ENCODE measurements around the gene ST14.

ST14 gene

DNA sequence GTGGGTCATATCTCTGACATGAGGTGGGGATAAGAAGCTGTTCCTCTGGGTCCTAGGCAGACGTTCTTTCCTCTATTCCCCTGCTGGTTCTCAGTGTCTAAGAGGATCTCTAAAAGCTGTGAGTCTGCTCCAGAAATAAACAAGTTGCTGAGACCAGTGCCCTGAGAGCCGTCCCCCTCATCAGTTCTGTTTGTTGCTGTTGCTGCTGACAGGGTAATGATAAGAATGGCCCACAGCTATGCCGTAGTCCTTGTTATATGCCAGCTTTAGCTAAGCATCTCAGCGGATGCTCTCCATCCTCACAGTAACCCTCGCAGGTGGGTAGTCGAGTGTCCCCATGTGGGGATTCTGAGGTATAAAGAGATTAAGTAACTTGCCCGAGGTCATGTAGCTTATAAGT, 23.5 kb upstream of the ST14 start:
- no peak for DNase-seq (ENCODE audit: low read depth in 2 of 2)

DNA sequence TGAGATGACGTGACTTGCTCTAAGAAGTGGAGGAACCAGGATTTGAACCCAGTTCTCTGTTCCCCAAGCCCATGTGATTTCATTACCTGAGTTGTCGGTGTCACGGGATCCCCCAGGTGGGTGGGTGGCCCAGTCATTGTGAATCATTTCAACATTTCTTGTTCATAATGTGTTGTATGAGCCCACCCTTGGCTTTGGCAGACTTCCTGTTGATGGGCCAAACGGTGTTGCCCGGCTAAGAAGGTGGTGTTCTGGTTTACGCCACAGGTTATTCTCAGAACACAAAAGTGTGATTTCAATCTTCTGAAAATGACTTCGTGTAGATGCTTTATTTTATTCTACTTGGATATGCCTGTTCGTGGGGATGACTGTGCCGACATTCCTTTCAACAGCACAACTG, 21.6 kb upstream of the ST14 start:
- DNase-seq (ENCODE audit: low read depth in 2 of 2), result no peak

GRCh38 chr11:130139401-130139800, 20.2 kb upstream of the ST14 start:
- no peak for DNase-seq (ENCODE audit: low read depth in 2 of 2)

DNA sequence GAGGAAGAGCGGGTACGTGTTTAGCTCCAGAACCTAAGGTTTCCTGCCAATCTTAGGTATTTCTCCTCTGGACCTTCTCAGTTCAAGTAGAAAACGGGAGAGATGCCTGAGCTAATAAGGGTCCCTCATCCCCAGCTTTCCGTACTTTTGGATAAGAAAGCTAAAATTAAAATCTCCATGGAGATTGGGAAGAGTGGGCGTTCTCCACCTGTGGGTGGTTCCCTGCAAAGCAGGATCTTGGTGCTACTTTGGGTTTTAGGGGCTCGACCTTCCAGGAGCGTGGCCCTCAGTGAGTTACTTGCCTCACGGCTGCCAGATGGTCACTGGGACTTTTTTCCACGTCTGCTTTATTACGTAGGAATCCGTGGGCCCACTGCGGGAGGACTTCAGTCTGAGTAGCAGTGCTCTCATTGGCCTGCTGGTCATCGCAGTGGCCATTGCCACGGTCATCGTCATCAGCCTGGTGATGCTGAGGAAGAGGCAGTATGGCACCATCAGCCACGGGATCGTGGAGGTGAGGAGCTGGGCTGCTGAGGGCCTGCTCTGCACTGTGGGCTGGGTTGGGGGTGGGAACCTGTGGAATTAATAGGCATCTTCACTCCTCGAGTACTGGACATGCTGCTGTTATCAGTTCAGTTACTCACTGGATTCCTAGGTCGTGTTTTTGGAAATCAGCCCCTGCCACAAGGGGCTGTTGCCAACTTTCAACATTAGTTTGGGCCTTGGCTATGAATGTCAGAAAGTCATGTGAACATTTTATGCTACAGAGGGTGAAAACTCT, 17.8 kb upstream of the ST14 start:
- no peak for DNase-seq (ENCODE audit: low read depth in 2 of 2)

DNA sequence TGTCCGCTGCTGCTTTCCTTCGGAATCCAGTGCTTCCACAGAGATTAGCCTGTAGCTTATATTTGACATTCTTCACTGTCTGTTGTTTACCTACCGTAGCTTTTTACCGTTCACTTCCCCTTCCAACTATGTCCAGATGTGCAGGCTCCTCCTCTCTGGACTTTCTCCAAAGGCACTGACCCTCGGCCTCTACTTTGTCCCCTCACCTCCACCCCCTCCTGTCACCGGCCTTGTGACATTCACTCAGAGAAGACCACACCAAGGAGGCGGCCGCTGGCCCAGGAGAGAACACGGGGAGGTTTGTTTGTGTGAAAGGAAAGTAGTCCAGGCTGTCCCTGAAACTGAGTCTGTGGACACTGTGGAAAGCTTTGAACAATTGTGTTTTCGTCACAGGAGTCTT, 15.4 kb upstream of the ST14 start:
- DNase-seq (ENCODE audit: low read depth in 2 of 2), result no peak

GRCh38 chr11:130144861-130145281, 14.7 kb upstream of the ST14 start:
- no peak for DNase-seq (ENCODE audit: low read depth in 2 of 2)

- DNase-seq (ENCODE audit: low read depth in 2 of 2), result no peak
These were observed 14.2 kb upstream of the ST14 start for GRCh38 chr11:130145311-130145812.

DNA sequence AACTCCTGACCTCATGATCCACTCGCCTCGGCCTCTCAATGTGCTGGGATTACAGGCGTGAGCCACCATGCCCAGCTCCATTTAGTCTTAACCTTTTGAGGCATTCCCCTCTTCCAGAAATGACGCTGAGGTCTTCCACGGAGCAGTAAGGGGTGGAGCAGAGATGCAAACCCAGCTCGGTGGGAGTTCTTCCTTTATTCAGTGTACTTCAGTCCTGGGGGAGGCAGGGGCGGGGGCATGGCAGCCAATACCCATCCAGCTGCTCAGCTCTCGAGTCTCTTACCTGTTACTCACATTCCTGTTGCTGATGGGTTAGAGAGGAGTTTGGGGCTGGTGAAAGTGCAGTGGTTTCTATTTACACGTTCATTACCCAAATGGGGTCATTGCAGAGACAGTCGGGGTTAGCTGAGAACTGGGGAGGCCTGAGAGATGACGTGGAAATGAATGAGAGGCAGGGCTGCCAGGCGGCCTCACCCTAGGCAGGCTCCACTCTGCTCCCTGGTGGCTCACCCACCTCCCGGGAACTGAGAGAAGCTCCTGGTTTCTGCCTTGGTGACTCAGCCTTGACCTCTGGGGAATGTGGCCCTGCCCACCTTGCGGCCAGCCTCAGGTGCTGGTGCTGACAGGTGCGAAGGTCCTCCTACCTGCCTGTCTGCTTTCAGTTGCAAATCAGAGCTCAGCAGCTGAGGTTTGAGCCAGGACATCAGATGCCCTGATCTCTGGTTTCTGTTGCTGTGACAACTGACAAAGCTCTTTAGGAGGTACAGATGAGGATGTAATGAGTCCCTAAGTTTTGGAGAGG, 13.4 kb upstream of the ST14 start:
- DNase-seq (ENCODE audit: low read depth in 2 of 2), result no peak

DNA sequence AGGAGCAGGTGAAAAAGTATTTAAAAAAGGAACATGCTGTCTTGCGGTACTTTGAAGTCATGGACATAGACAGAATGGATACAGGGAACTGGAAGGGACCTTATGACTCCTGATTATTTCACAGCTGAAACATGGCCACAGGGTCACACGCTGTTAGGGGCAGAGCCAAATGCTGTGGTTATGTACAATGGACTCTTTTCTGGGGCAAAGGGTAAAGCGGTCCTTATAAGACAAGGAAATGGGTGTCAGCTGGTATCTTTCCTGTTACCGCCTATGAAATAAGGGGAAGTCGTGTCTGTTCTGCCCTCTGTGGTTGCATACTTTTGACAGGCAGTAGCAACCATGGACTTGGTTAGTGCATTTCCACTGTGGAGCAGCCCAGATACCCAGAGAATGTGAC, 12.8 kb upstream of the ST14 start:
- no peak for DNase-seq (ENCODE audit: low read depth in 2 of 2)

DNA sequence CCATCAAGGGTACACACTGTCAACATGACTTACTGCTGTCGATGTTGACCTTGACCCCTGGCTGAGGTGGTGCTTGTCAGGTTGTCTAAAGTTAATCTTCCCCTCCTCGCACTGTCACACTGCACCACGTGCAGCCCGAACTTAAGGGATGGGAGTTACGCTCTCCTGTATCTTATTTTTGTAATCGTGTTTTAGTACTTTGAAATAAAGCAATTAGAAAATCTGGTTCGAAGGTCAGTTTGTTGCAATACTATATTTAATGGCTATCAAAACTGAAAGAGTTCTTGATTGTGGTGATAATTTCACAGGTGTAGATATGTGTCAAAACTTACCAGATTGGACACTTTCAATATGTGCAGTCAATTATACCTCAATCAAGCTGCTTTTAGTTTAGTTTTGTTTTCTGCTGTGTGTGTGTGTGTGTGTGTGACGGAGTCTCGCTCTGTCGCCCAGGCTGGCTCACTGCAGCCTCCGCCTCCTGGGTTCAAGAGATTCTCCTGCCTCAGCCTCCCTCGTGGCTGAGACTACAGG, 10.7 kb upstream of the ST14 start:
- DNase-seq (ENCODE audit: low read depth in 2 of 2), result no peak

DNA sequence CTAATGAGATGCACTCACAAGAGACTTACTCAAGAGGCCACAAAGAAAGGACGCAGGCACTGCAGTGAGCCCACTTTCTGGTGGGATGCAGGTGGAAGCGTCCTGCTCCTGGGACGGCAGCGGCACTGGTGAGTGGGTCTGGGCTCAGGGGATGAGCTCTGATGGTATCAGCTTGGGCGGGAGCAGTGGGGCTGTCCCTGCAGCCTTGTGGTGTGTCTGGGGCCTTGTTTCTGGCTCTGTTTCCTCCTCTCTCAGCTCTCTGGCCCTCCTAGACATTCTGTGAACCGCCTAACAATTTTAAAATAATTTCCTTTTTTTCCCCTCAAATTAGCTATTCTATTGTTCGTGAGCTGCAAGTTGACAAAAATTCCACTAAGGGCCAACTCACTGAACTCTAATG, 8.8 kb upstream of the ST14 start:
- no peak for DNase-seq (ENCODE audit: low read depth in 2 of 2)

DNA sequence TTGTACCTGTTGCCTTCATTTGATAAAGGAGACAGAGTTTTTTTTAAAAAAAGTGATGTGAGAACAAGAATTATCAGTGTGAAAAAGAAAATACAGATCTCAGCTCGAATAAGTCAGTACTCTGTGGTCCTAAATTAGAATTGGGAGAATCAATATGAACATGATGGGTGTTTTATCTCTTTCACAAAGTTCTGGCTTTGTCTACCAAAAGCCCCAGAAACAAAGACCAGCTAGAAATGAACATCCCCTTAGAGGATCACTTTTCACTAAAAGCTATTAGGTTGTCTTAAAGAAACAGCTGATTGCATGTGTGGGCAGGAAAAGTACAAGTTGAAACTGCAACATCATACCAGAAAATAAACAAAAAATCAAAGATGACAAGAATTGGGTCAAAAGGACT, 8.4 kb upstream of the ST14 start:
- DNase-seq (ENCODE audit: low read depth in 2 of 2), result no peak

DNA sequence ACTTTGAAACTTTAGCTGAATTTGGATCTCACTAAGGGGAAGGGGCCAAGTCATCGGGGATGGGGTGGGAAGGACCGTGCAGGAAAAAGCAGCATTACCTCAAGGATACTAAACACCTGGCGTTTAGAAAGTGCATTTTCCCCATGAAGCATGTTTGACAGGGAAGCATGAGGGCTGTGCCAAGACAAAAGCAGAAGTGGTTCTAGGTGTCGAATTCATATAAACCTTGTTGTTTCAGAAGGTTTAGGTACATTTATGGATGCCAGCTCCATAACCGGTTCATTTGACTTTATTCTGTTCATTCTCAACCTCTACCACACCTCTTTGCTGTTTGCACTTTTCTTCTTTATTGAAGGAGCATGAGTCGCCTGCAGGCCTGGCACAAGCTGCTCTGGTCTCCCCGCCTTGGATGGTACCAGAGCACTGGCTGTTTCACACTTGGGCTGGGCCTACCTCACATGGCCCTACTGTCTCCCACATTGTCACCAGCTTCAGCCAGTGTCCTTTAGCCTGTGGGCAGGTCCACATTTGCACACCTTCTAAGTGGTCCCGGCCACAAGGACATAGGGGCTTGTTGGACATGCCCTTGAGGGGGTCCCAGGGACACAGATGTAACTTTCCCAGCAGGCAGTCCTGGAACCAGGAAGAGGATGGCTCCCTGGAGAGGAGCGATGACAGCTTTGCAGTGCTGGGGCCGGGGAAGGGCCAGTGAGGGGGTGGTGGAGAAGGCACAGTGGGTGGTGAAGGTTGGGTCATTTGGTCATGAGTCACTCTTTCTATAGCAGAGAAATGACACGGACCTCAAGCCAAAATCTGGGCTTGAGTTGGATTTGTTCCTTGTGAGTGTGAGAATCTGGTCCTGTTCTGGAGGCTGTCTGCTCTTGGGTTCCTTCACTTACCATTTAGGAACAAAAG, 3.2 kb upstream of the ST14 start:
- no peak for DNase-seq (ENCODE audit: low read depth in 2 of 2)

DNA sequence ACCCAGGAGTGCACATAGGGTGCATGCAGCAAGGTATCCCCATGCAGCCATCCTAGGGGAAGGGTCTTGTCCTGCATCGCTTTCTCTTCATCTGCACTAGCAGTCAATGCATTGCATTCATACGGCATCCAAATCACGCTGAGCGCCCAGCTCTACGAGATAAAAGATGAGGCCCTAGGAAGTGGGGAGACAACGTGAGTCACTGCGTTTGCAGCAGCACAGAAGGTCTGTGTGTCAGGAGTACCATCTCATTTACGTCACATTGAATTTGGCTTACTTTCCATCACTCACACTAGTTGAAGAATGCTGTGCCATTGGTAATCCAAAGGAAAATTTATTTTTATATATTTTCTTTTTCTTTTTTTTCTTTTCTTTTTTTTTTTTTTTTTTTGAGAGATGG, 2.5 kb upstream of the ST14 start:
- no peak for DNase-seq (ENCODE audit: low read depth in 2 of 2)

GRCh38 chr11:130157840-130158239, 1.7 kb upstream of the ST14 start:
- no peak for DNase-seq (ENCODE audit: low read depth in 2 of 2)

GRCh38 chr11:130159139-130159538, 443 bp upstream of the ST14 start:
- DNase-seq (ENCODE audit: low read depth in 2 of 2), result no peak

GRCh38 chr11:130160498-130161155, 1.0 kb downstream of the ST14 start:
- DNase-seq (ENCODE audit: low read depth in 2 of 2), result no peak

DNA sequence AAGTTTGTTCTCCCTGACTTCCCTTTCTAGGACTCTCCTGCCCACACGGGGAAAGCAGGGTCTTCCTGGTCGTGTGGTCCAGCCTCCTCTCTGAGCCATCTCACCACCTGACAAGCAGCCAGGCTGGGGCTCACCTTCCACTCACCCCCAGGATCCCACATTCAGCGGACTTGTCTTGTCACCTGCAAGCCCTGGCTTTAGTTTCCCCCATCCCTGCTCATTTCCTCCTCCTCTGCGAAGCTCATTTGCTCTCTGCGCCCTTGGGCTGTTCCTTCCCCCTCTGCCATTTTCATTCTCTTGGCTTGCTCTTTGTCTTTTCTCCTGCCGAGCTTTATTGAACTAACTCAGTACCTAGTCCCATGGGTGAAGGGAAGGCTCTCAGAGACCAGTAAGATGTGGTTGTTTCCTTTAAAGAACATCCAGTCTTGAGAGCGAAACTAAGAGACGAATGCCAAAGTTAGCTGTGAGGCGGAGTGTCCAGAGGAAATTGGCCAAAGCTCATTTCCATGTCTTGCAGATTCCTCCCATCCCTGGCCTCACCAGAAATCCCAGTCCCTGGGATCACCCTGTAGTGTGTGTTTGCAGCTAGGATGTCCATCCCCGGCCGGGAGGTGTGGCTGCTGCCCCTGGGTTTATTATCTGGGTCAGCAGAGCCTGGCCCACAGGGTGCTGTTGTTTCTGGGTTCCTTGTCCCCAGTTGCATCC, 2.0 kb downstream of the ST14 start:
- no peak for DNase-seq (ENCODE audit: low read depth in 2 of 2)

- no peak for DNase-seq (ENCODE audit: low read depth in 2 of 2)
These were observed 3.2 kb downstream of the ST14 start for GRCh38 chr11:130162733-130163132.

- no peak for DNase-seq (ENCODE audit: low read depth in 2 of 2)
These were observed 4.0 kb downstream of the ST14 start for GRCh38 chr11:130163346-130164220.

Data from stimulated activated CD8-positive, alpha-beta memory T cell treated with anti-CD3 and anti-CD28 coated beads, Interleukin-7, amount 100 ng/mL, for 4 hours (primary cell).